Measurements from ENCODE around the gene POU6F2. TPM values are rescaled to one million over a fixed set of nuclear protein-coding genes. Genes with fewer than 3 reads are reported as not detected.

Gene POU6F2
- total and polyA plus RNA-seq, 8 donors: 0.37 TPM; not detected in 7

DNA sequence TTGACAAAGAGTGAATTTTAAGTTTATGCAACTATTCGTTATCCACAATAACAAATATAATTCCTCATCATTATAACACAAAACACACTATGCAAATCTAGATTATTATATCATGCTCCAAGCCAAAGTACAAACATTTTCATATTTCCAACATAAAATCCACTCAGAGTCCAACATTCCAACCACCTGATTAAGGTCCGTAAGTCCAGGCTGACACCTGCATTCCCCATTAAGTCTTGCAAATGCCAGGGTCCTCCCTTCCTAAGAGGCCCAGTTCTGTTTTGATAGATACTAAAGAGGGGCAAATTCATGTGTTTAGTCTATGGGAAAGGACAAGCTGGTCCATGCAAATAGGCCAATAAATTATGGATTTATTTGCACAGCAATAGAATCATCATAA is 206.1 kb downstream of the POU6F2 start:
- no peak for DNase-seq

GRCh38 chr7:39184391-39184790 is 206.7 kb downstream of the POU6F2 start:
- TF ChIP-seq POLR2AphosphoS5 (IDR thresholded peaks at IDR 0.05) (no peak), CTCF (IDR thresholded peaks at IDR 0.05) (no peak), EP300 (IDR thresholded peaks at IDR 0.05) (no peak), POLR2A (IDR thresholded peaks at IDR 0.05) (no peak)
- H3K4me1 ChIP-seq: no peaks in the 10 kb centered on the region
- peak in 1 of 2 donors; percentile 38 for DNase-seq
- intact Hi-C loops (cut with DNase I; ENCODE audit: low total_unique reads): no loop called here
- H3K9me3 ChIP-seq: no peaks in the 10 kb centered on the region
- H3K36me3 ChIP-seq: no peaks in the 10 kb centered on the region
- WGBS, 5 donors: 25 to 45% (median 31%) methylated on average over 3 of the region's 3 CpGs
- H3K27ac ChIP-seq: no peak overlapping the region
- no peaks in the 10 kb centered on the region for H3K27me3 ChIP-seq
- H3K4me3 ChIP-seq: no peak overlapping the region

More for the DNA sequence above, 206.1 kb downstream of the POU6F2 start:
- no peaks in the 10 kb centered on the region for H3K27me3 ChIP-seq
- no peak overlapping the region for H3K4me3 ChIP-seq
- no peaks in the 10 kb centered on the region for H3K36me3 ChIP-seq
- TF ChIP-seq POLR2AphosphoS5 (IDR thresholded peaks at IDR 0.05) (no peak), EP300 (IDR thresholded peaks at IDR 0.05) (no peak), POLR2A (IDR thresholded peaks at IDR 0.05) (no peak), CTCF (IDR thresholded peaks at IDR 0.05) (no peak)
- intact Hi-C loops (cut with DNase I; ENCODE audit: low total_unique reads): no loop called here
- H3K27ac ChIP-seq: no peak overlapping the region
- H3K4me1 ChIP-seq: no peaks in the 10 kb centered on the region
- H3K9me3 ChIP-seq: no peaks in the 10 kb centered on the region
- 79 to 93% (median 88%) methylated on average over 2 of the region's 2 CpGs for WGBS, 5 donors

- no peak for TF ChIP-seq CTCF (IDR thresholded peaks at IDR 0.05)
- no peak for TF ChIP-seq POLR2A (IDR thresholded peaks at IDR 0.05)
- TF ChIP-seq POLR2AphosphoS5 (IDR thresholded peaks at IDR 0.05): no peak
- no peak for TF ChIP-seq EP300 (IDR thresholded peaks at IDR 0.05)
- intact Hi-C loops (cut with DNase I; ENCODE audit: low total_unique reads): no loop called here
- H3K4me1 ChIP-seq: no peaks in the 10 kb centered on the region
- no peak overlapping the region for H3K4me3 ChIP-seq
- no peaks in the 10 kb centered on the region for H3K36me3 ChIP-seq
- DNase-seq: no peak
- no peaks in the 10 kb centered on the region for H3K9me3 ChIP-seq
- WGBS, 5 donors: 63 to 72% (median 67%) methylated on average over 2 of the region's 2 CpGs
- H3K27me3 ChIP-seq: no peaks in the 10 kb centered on the region
- H3K27ac ChIP-seq: no peak overlapping the region
Measured at GRCh38 chr7:39186131-39186530, 208.4 kb downstream of the POU6F2 start.

DNA sequence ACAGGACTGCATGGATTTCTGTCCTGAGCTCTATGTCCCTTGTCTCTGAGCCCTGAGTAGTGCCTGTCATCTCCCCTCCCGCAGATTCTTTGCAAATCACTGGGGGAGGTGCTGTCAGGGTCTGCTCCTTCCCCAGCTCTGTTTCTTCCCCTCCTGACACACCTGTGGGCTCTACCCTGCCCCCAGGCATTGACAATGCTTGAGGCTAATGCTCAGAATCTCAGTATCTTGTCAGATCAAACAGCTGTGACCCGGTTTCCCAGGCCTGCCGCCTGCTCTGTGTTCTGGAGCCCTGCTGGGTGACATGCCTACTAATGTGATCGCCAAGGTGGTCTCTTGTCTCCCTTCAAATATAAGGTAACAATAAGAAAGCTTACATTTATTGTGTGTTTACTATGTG is 209.0 kb downstream of the POU6F2 start:
- no peaks in the 10 kb centered on the region for H3K9me3 ChIP-seq
- TF ChIP-seq POLR2AphosphoS5 (IDR thresholded peaks at IDR 0.05) (no peak), CTCF (IDR thresholded peaks at IDR 0.05) (no peak), EP300 (IDR thresholded peaks at IDR 0.05) (no peak), POLR2A (IDR thresholded peaks at IDR 0.05) (no peak)
- no peaks in the 10 kb centered on the region for H3K27me3 ChIP-seq
- DNase-seq: no peak
- H3K27ac ChIP-seq: no peak overlapping the region
- H3K36me3 ChIP-seq: no peaks in the 10 kb centered on the region
- no peak overlapping the region for H3K4me3 ChIP-seq
- H3K4me1 ChIP-seq: no peaks in the 10 kb centered on the region
- intact Hi-C loops (cut with DNase I; ENCODE audit: low total_unique reads): no loop called here
- WGBS, 5 donors: 59 to 73% (median 61%) methylated on average over 4 of the region's 4 CpGs
